SK-N-SH treated with all-trans-retinoic acid at 6 μM for 48 hours (cell line): Measurements from ENCODE around the gene CACNA1H.
A peak's percentile ranks its signal among the peaks of the same experiment; 100 is the strongest.

Source experiments
- ATAC-seq: fragments of 200-7000 bp; cut with Tn5 transposase; 3 replicates; pipeline ENCODE4 v1.9.1; 2020; ENCODE audit warnings: mild to moderate bottlenecking, moderate library complexity
- CREB5 ChIP-seq: fragments of 250-450 bp; sonication (Bioruptor Pico); IDR thresholded peaks from 2 replicates; pipeline ENCODE4 v1.5.1; 2020; ENCODE audit warnings: low read depth, mild to moderate bottlenecking, moderate library complexity
- CSDC2 ChIP-seq: fragments of 250-450 bp; sonication (Bioruptor Pico); IDR thresholded peaks from 2 replicates; pipeline ENCODE4 v1.5.0; 2020; ENCODE audit warnings: mild to moderate bottlenecking, moderate library complexity
- ESRRG ChIP-seq: fragments of 250-450 bp; sonication (Bioruptor Pico); IDR thresholded peaks from 2 replicates; pipeline ENCODE4 v1.6.1; 2021; ENCODE audit warnings: mild to moderate bottlenecking
- GLIS3 ChIP-seq: fragments of 250-450 bp; sonication (Bioruptor Pico); IDR thresholded peaks from 2 replicates; pipeline ENCODE4 v1.5.0; 2020; ENCODE audit warnings: mild to moderate bottlenecking, moderate library complexity
- OSR1 ChIP-seq: fragments of 250-450 bp; sonication (Bioruptor Pico); IDR thresholded peaks from 2 replicates; pipeline ENCODE4 v1.8.0; 2022; ENCODE audit warnings: moderate library complexity, mild to moderate bottlenecking, inconsistent platforms
- POU6F1 ChIP-seq: fragments of 250-450 bp; sonication (Bioruptor Pico); IDR thresholded peaks from 2 replicates; pipeline ENCODE4 v1.8.0; 2021; ENCODE audit warnings: low read depth, mild to moderate bottlenecking, moderate library complexity, borderline replicate concordance
- PPARA ChIP-seq: fragments of 250-450 bp; sonication (Bioruptor Pico); IDR thresholded peaks from 2 replicates; pipeline ENCODE4 v1.5.0; 2020; ENCODE audit warnings: mild to moderate bottlenecking, borderline replicate concordance
- RARB ChIP-seq: fragments of 250-450 bp; sonication (Bioruptor Pico); IDR thresholded peaks from 2 replicates; pipeline ENCODE4 v1.8.0; 2021; ENCODE audit warnings: mild to moderate bottlenecking, moderate library complexity
- SNAI2 ChIP-seq: fragments of 250-450 bp; sonication (Bioruptor Pico); IDR thresholded peaks from 2 replicates; pipeline ENCODE4 v1.5.0; 2020; ENCODE audit warnings: mild to moderate bottlenecking, moderate library complexity
- TCF4 ChIP-seq: fragments of 250-450 bp; sonication (Bioruptor Pico); IDR thresholded peaks from 2 replicates; pipeline ENCODE4 v1.8.0; 2021; ENCODE audit warnings: mild to moderate bottlenecking, moderate library complexity, borderline replicate concordance
- TOX ChIP-seq: fragments of 250-450 bp; sonication (Bioruptor Pico); IDR thresholded peaks from 2 replicates; pipeline ENCODE4 v1.8.0; 2021; ENCODE audit warnings: mild to moderate bottlenecking, moderate library complexity, borderline replicate concordance
- ZC3H10 ChIP-seq: fragments of 250-450 bp; sonication (Bioruptor Pico); IDR thresholded peaks from 2 replicates; pipeline ENCODE4 v1.5.1; 2021; ENCODE audit warnings: mild to moderate bottlenecking, moderate library complexity
- ZFP3 ChIP-seq: fragments of 250-450 bp; sonication (Bioruptor Pico); IDR thresholded peaks from 2 replicates; pipeline ENCODE4 v1.5.0; 2020; ENCODE audit warnings: mild to moderate bottlenecking, moderate library complexity
- ZFP30 ChIP-seq: fragments of 450-650 bp; formaldehyde crosslinking; IDR thresholded peaks from 2 replicates; pipeline ENCODE4 v1.5.0; 2022; ENCODE audit warnings: mild to moderate bottlenecking, moderate library complexity
- ZNF565 ChIP-seq: fragments of 450-650 bp; formaldehyde crosslinking; conservative IDR thresholded peaks from 2 replicates; pipeline ENCODE4 v1.5.0; 2020; ENCODE audit warnings: low read depth, mild to moderate bottlenecking, moderate library complexity
- ZNF70 ChIP-seq: fragments of 450-650 bp; formaldehyde crosslinking; IDR thresholded peaks from 2 replicates; pipeline ENCODE4 v1.5.0; 2020; ENCODE audit warnings: mild to moderate bottlenecking, moderate library complexity
- ZNF8 ChIP-seq: fragments of 450-650 bp; formaldehyde crosslinking; IDR thresholded peaks from 2 replicates; pipeline ENCODE4 v1.5.0; 2020; ENCODE audit warnings: mild to moderate bottlenecking, moderate library complexity
- TF ChIP-seq, protein P1 (sequence below): fragments of 250-450 bp; sonication (Bioruptor Pico); IDR thresholded peaks from 2 replicates; pipeline ENCODE4 v1.8.0; 2020; ENCODE audit warnings: mild to moderate bottlenecking, moderate library complexity, borderline replicate concordance
- TF ChIP-seq, protein P2 (sequence below): fragments of 250-450 bp; sonication (Bioruptor Pico); IDR thresholded peaks from 2 replicates; pipeline ENCODE4 v1.5.0; 2020; ENCODE audit warnings: mild to moderate bottlenecking, moderate library complexity
- TF ChIP-seq, protein P3 (sequence below): fragments of 250-450 bp; sonication (Bioruptor Pico); IDR thresholded peaks from 2 replicates; pipeline ENCODE4 v1.5.1; 2021; ENCODE audit warnings: mild to moderate bottlenecking, moderate library complexity

The CACNA1H gene

GRCh38 chr16:1192384-1193073 is 39.6 kb downstream of the CACNA1H start:
- TF ChIP-seq, protein P1, sequence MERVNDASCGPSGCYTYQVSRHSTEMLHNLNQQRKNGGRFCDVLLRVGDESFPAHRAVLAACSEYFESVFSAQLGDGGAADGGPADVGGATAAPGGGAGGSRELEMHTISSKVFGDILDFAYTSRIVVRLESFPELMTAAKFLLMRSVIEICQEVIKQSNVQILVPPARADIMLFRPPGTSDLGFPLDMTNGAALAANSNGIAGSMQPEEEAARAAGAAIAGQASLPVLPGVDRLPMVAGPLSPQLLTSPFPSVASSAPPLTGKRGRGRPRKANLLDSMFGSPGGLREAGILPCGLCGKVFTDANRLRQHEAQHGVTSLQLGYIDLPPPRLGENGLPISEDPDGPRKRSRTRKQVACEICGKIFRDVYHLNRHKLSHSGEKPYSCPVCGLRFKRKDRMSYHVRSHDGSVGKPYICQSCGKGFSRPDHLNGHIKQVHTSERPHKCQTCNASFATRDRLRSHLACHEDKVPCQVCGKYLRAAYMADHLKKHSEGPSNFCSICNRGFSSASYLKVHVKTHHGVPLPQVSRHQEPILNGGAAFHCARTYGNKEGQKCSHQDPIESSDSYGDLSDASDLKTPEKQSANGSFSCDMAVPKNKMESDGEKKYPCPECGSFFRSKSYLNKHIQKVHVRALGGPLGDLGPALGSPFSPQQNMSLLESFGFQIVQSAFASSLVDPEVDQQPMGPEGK, result no peak
- TF ChIP-seq POU6F1 (CRISPR knock-in tag), result no peak
- TF ChIP-seq CSDC2, result no peak
- no peak for TF ChIP-seq ZNF565
- no peak for TF ChIP-seq GLIS3
- TF ChIP-seq ZFP3 (CRISPR knock-in tag), result no peak
- TF ChIP-seq PPARA (CRISPR knock-in tag), result no peak
- TF ChIP-seq, protein P2, sequence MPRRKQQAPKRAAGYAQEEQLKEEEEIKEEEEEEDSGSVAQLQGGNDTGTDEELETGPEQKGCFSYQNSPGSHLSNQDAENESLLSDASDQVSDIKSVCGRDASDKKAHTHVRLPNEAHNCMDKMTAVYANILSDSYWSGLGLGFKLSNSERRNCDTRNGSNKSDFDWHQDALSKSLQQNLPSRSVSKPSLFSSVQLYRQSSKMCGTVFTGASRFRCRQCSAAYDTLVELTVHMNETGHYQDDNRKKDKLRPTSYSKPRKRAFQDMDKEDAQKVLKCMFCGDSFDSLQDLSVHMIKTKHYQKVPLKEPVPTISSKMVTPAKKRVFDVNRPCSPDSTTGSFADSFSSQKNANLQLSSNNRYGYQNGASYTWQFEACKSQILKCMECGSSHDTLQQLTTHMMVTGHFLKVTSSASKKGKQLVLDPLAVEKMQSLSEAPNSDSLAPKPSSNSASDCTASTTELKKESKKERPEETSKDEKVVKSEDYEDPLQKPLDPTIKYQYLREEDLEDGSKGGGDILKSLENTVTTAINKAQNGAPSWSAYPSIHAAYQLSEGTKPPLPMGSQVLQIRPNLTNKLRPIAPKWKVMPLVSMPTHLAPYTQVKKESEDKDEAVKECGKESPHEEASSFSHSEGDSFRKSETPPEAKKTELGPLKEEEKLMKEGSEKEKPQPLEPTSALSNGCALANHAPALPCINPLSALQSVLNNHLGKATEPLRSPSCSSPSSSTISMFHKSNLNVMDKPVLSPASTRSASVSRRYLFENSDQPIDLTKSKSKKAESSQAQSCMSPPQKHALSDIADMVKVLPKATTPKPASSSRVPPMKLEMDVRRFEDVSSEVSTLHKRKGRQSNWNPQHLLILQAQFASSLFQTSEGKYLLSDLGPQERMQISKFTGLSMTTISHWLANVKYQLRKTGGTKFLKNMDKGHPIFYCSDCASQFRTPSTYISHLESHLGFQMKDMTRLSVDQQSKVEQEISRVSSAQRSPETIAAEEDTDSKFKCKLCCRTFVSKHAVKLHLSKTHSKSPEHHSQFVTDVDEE, result no peak
- TF ChIP-seq CREB5 (CRISPR knock-in tag), result no peak
- no peak for TF ChIP-seq TOX (CRISPR knock-in tag)
- no peak for ATAC-seq

DNA sequence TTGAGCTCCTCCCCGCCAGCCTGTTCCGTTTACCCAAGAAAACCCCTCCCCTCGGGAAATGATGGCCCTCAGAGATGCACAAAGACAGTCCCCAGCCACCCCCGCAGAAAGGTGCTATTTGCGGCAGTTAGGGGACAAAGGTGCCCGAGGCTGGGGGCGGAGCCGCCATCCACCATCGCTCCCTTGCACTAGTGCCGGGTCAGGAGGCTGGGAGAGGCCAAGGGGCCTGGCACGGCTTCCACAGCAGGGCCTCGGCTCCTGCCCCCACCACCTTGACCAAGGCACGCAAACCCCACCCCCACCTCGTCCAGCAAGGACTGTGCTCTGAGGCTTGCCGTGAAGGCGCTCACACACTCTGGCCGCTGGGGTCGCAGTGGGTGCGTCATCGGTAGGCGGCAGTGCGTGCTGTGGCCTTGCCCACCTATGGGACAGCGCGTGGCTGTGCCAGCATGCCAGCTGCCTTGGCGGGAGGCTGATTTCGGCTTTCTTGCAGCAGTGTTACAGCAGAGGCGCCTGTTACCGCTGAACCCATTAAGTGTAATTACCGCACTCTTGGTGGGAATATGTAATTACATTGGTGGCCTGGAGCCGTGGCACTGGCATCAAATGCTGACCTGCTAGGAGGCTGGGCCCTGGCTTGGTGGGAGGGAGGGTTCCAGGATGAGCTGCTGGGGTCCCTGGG is 40.4 kb downstream of the CACNA1H start:
- peak; percentile 59 for ATAC-seq
- no peak for TF ChIP-seq OSR1 (CRISPR knock-in tag)
- TF ChIP-seq ZNF8, result no peak

DNA sequence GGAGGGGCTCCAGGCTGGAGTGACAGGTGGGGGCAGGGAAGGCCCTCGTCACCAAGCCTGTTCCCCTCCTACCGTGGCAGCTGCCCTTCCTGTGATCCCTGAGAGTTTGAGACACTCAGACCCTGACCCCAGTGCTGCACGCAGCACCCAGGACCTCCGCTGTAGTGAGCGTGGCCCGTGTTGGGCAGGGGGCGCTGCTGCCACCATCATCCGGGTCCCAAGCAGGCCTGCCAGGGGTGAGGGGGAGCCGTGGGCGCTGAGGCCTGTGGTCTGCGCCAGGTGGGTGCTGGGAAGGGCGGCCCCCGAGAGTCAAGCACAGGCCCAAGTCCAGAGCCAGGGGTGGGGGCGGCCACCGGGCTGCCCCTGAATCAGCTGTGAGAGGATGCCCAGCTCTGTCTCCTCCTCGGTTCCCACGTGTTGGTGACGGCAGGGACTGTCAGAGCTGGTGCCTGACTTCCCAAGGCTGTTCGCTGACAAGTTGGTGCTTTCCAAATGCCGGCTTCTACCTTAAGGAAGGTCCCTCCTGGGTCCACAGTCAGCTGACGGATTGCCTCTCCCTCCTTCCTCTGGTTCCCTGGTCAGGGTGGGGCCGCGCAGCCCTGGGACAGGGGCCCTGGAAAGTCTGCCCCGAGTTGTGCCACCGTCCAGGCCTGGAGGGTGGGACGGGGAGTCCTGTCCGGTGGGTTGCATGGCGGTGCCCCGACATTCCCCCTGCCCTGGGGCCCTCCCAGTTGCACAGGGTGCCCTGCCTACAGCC is 41.1 kb downstream of the CACNA1H start:
- no peak for ATAC-seq
- TF ChIP-seq ZFP30 (CRISPR knock-in tag), result no peak
- TF ChIP-seq RARB (CRISPR knock-in tag), result no peak
- TF ChIP-seq, protein P1, result no peak
- no peak for TF ChIP-seq ZNF70 (CRISPR knock-in tag)
- no peak for TF ChIP-seq ZNF8
- no peak for TF ChIP-seq SNAI2 (CRISPR knock-in tag)
- no peak for TF ChIP-seq CSDC2
- TF ChIP-seq ESRRG (CRISPR knock-in tag), result no peak
- no peak for TF ChIP-seq TOX (CRISPR knock-in tag)
- TF ChIP-seq ZC3H10 (CRISPR knock-in tag), result no peak
- no peak for TF ChIP-seq POU6F1 (CRISPR knock-in tag)
- TF ChIP-seq TCF4 (CRISPR knock-in tag), result no peak
- no peak for TF ChIP-seq GLIS3
- TF ChIP-seq, protein P3, sequence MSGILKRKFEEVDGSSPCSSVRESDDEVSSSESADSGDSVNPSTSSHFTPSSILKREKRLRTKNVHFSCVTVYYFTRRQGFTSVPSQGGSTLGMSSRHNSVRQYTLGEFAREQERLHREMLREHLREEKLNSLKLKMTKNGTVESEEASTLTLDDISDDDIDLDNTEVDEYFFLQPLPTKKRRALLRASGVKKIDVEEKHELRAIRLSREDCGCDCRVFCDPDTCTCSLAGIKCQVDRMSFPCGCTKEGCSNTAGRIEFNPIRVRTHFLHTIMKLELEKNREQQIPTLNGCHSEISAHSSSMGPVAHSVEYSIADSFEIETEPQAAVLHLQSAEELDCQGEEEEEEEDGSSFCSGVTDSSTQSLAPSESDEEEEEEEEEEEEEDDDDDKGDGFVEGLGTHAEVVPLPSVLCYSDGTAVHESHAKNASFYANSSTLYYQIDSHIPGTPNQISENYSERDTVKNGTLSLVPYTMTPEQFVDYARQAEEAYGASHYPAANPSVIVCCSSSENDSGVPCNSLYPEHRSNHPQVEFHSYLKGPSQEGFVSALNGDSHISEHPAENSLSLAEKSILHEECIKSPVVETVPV (CRISPR knock-in tag), result no peak
- no peak for TF ChIP-seq ZNF565
- TF ChIP-seq CREB5 (CRISPR knock-in tag), result no peak
